Mesenchymal stem cell (in vitro differentiated cells and primary cell): ENCODE data around the gene SLC12A1.

Experiments
- DNase-seq: peaks from one replicate; pipeline ENCODE4 v3.0.0-alpha.2; 2013
- H2AFZ ChIP-seq: one replicate; pipeline ENCODE4 v1.6.1; 2013; ENCODE audit warnings: low read depth, mild to moderate bottlenecking, control low read depth, inconsistent platforms, low read length, moderate library complexity
- H2AK5ac ChIP-seq: 2 replicates; pipeline ENCODE4 v1.6.1; 2013; ENCODE audit warnings: low read length, moderate library complexity, mild to moderate bottlenecking, inconsistent platforms; ENCODE audit not compliant: severe bottlenecking
- H2BK120ac ChIP-seq: one replicate; pipeline ENCODE4 v1.6.1; 2013; ENCODE audit warnings: low read depth, mild to moderate bottlenecking, inconsistent platforms, low read length, moderate library complexity
- H2BK12ac ChIP-seq, 2 experiments: one replicate each; pipeline ENCODE4 v1.6.1; 2013; ENCODE audit warnings: inconsistent platforms in 2 of 2, low read length in 2 of 2, mild to moderate bottlenecking in 2 of 2, moderate library complexity in 2 of 2, control low read depth in 1 of 2
- H2BK15ac ChIP-seq: one replicate; pipeline ENCODE4 v1.6.1; 2013; ENCODE audit warnings: mild to moderate bottlenecking, low read depth, inconsistent platforms; ENCODE audit not compliant: poor library complexity, severe bottlenecking
- H2BK5ac ChIP-seq: 2 replicates; pipeline ENCODE4 v1.6.1; 2013; ENCODE audit warnings: low read depth, mild to moderate bottlenecking, low read length, control low read depth, inconsistent platforms; ENCODE audit not compliant: poor library complexity, severe bottlenecking
- H3K14ac ChIP-seq, 2 experiments: one replicate each; pipeline ENCODE4 v1.6.1; 2013; ENCODE audit warnings: inconsistent platforms in 2 of 2, low read length in 2 of 2, control low read depth in 1 of 2, mild to moderate bottlenecking in 1 of 2, moderate library complexity in 1 of 2
- H3K18ac ChIP-seq, 2 experiments: one replicate each; pipeline ENCODE4 v1.6.1; 2013; ENCODE audit warnings: inconsistent platforms in 2 of 2, low read length in 2 of 2, control low read depth in 1 of 2, low read depth in 1 of 2, mild to moderate bottlenecking in 1 of 2
- H3K23ac ChIP-seq, 2 experiments: one replicate each; pipeline ENCODE4 v1.6.1; 2013; ENCODE audit warnings: inconsistent platforms in 2 of 2, low read length in 2 of 2, mild to moderate bottlenecking in 2 of 2, moderate library complexity in 2 of 2, control low read depth in 1 of 2
- H3K27ac ChIP-seq: 2 replicates; pipeline ENCODE4 v1.5.1; 2013; ENCODE audit warnings: mild to moderate bottlenecking, moderate library complexity, low read length, control low read depth, inconsistent platforms; ENCODE audit not compliant: poor library complexity, severe bottlenecking
- H3K27me3 ChIP-seq, 2 experiments: 2 replicates each; pipeline versions ENCODE4 v1.6.1 to v1.7.0; 2013; ENCODE audit warnings: low read length in 2 of 2, mild to moderate bottlenecking in 2 of 2, moderate library complexity in 2 of 2, control low read depth in 1 of 2, inconsistent platforms in 1 of 2; ENCODE audit not compliant: control insufficient read depth in 1 of 2, insufficient read depth in 1 of 2
- H3K36me3 ChIP-seq, 2 experiments: 2 replicates each; pipeline versions ENCODE4 v1.6.1 to v1.7.0; 2013; ENCODE audit warnings: low read length in 2 of 2, control low read depth in 1 of 2, inconsistent platforms in 1 of 2, low read depth in 1 of 2, mild to moderate bottlenecking in 1 of 2; ENCODE audit not compliant: insufficient read depth in 2 of 2, control insufficient read depth in 1 of 2
- H3K4ac ChIP-seq, 2 experiments: one replicate each; pipeline ENCODE4 v1.6.1; 2013; ENCODE audit warnings: inconsistent platforms in 2 of 2, low read length in 2 of 2, mild to moderate bottlenecking in 2 of 2, moderate library complexity in 2 of 2, control low read depth in 1 of 2, low read depth in 1 of 2
- H3K4me1 ChIP-seq: 2 replicates; pipeline ENCODE4 v1.6.1; 2013; ENCODE audit warnings: low read depth, low read length, control low read depth; ENCODE audit not compliant: control insufficient read depth, insufficient read depth
- H3K4me2 ChIP-seq: 2 replicates; pipeline ENCODE4 v1.6.1; 2013; ENCODE audit warnings: low read length, mild to moderate bottlenecking, inconsistent platforms; ENCODE audit not compliant: poor library complexity, severe bottlenecking
- H3K4me3 ChIP-seq, 2 experiments: 2 replicates each; pipeline versions ENCODE4 v1.5.1 to v1.7.0; 2013; ENCODE audit warnings: low read length in 2 of 2, mild to moderate bottlenecking in 2 of 2, control low read depth in 1 of 2, low read depth in 1 of 2; ENCODE audit not compliant: insufficient read depth in 1 of 2
- H3K79me1 ChIP-seq: replicated peaks from 2 replicates; pipeline ENCODE4 v1.6.1; 2013; ENCODE audit warnings: mild to moderate bottlenecking, control low read depth, low read length, inconsistent platforms; ENCODE audit not compliant: poor library complexity, severe bottlenecking
- H3K9ac ChIP-seq: 2 replicates; pipeline ENCODE4 v1.7.0; 2013; ENCODE audit warnings: mild to moderate bottlenecking, low read length, moderate library complexity
- H3K9me3 ChIP-seq: 2 replicates; pipeline ENCODE4 v1.7.0; 2013; ENCODE audit warnings: mild to moderate bottlenecking, low read length; ENCODE audit not compliant: control insufficient read depth
- H4K8ac ChIP-seq: one replicate; pipeline ENCODE4 v1.6.1; 2013; ENCODE audit warnings: inconsistent platforms, mild to moderate bottlenecking, low read length, moderate library complexity
- H4K91ac ChIP-seq: one replicate; pipeline ENCODE4 v1.6.1; 2013; ENCODE audit warnings: mild to moderate bottlenecking, low read length, inconsistent platforms
- WGBS: methylation state at CpG from one replicate; pipeline ENCODE4 v1.1.7; 2013; ENCODE audit warnings: mixed read lengths; 5-methylcytosine and 5-hydroxymethylcytosine counted together

Gene SLC12A1

GRCh38 chr15:48306639-48307038, 100.5 kb downstream of the SLC12A1 start:
- Histone ChIP-seq H2BK120ac (no peak overlapping the region), H3K36me3 (no peaks in the 10 kb centered on the region), H4K91ac (no peak overlapping the region), H2BK5ac (peak overlapping the region; percentile 86), H4K8ac (no peak overlapping the region), H3K9me3 (no peaks in the 10 kb centered on the region), H3K27me3 (no peaks in the 10 kb centered on the region), H2AK5ac (no peak overlapping the region), H3K4me1 (no peaks in the 10 kb centered on the region), H3K79me1 (no peaks in the 10 kb centered on the region), H2BK12ac (no peak overlapping the region), H3K27ac (no peak overlapping the region), H3K23ac (no peak overlapping the region), H2AFZ (no peak overlapping the region), H3K18ac (no peak overlapping the region), H3K4me2 (no peak overlapping the region), H2BK15ac (no peak overlapping the region), H3K9ac (no peak overlapping the region), H3K14ac (no peak overlapping the region), H3K4ac (no peak overlapping the region), H3K4me3 (no peak overlapping the region)
- WGBS, result 63% methylated on average over 1 of the region's 1 CpG
- no peak for DNase-seq

DNA sequence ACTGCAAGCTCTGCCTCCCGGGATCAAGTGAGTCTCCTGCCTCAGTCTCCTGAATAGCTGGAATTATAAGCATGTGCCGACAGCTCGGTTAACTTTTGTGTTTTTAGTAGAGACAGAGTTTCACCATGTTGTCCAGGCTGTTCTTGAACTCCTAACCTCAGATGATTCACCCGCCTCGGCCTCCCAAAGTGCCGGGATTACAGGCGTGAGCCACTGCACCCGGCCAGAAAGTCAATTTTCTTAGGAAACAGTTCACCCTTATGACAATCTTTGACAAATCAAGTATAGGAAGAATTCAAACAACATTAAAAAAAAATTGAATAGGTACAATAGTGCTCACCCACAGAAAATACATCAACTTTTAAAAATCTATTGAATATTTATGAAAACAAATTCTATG, 101.5 kb downstream of the SLC12A1 start:
- H3K9ac ChIP-seq, result no peak overlapping the region
- no peaks in the 10 kb centered on the region for H3K27me3 ChIP-seq
- no peaks in the 10 kb centered on the region for H3K79me1 ChIP-seq
- no peaks in the 10 kb centered on the region for H3K4me1 ChIP-seq
- no peak overlapping the region for H2BK15ac ChIP-seq
- no peak overlapping the region for H3K4me3 ChIP-seq
- 88% methylated on average over 7 of the region's 8 CpGs for WGBS
- no peak overlapping the region for H4K91ac ChIP-seq
- no peak overlapping the region for H4K8ac ChIP-seq
- H2AFZ ChIP-seq, result no peak overlapping the region
- H2BK5ac ChIP-seq, result peak overlapping the region; percentile 76
- H2BK120ac ChIP-seq, result no peak overlapping the region
- no peaks in the 10 kb centered on the region for H3K9me3 ChIP-seq
- H3K36me3 ChIP-seq, result no peaks in the 10 kb centered on the region
- H3K4ac ChIP-seq, result no peak overlapping the region
- no peak overlapping the region for H3K23ac ChIP-seq
- H3K14ac ChIP-seq, result no peak overlapping the region
- DNase-seq, result no peak
- no peak overlapping the region for H3K4me2 ChIP-seq
- H2BK12ac ChIP-seq, result no peak overlapping the region
- H3K27ac ChIP-seq, result no peak overlapping the region
- no peak overlapping the region for H3K18ac ChIP-seq
- H2AK5ac ChIP-seq, result no peak overlapping the region

DNA sequence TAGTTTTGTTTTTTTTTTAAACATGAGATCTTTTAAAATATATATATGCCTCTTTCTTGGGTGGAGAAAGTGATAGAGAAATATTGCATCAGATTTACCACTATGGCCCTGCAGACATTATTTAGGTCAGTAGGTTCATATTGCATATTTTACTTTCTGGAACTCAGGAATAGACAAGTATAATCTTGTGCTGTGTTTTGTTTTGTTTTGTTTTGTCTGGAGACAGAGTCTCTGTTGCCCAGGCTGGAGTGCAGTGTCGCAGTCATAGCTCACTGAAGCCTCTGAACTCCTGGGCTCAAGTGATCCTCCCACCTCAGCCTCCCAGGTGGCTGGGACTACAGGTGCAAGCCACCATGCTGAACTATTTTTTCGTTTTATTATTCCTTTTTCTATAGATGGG, 103.6 kb downstream of the SLC12A1 start:
- Histone ChIP-seq H3K9ac (no peak overlapping the region), H3K23ac (no peak overlapping the region), H3K9me3 (no peaks in the 10 kb centered on the region), H3K4ac (no peak overlapping the region), H3K4me1 (no peaks in the 10 kb centered on the region), H3K4me2 (no peak overlapping the region), H2BK12ac (no peak overlapping the region), H3K4me3 (no peak overlapping the region), H2BK15ac (no peak overlapping the region), H4K91ac (no peak overlapping the region), H2BK5ac (no peak overlapping the region), H4K8ac (no peak overlapping the region), H3K18ac (no peak overlapping the region), H3K36me3 (no peaks in the 10 kb centered on the region), H3K79me1 (no peaks in the 10 kb centered on the region), H3K14ac (no peak overlapping the region), H3K27me3 (no peaks in the 10 kb centered on the region), H2AFZ (no peak overlapping the region), H2BK120ac (no peak overlapping the region), H3K27ac (no peak overlapping the region), H2AK5ac (no peak overlapping the region)
- 76% methylated on average over 2 of the region's 2 CpGs for WGBS
- no peak for DNase-seq

- Histone ChIP-seq H3K36me3 (no peaks in the 10 kb centered on the region), H3K9ac (no peak overlapping the region), H2BK120ac (no peak overlapping the region), H2BK15ac (no peak overlapping the region), H2BK5ac (no peak overlapping the region), H3K4me3 (no peak overlapping the region), H3K27ac (no peak overlapping the region), H3K18ac (no peak overlapping the region), H3K9me3 (no peaks in the 10 kb centered on the region), H3K4me2 (no peak overlapping the region), H3K4me1 (no peaks in the 10 kb centered on the region), H3K14ac (no peak overlapping the region), H4K91ac (no peak overlapping the region), H3K27me3 (no peaks in the 10 kb centered on the region), H2AFZ (no peak overlapping the region), H2AK5ac (no peak overlapping the region), H3K4ac (no peak overlapping the region), H3K23ac (no peak overlapping the region), H2BK12ac (no peak overlapping the region), H4K8ac (no peak overlapping the region), H3K79me1 (no peaks in the 10 kb centered on the region)
- 86% methylated on average over 2 of the region's 2 CpGs for WGBS
- no peak for DNase-seq
These were observed 107.1 kb downstream of the SLC12A1 start for GRCh38 chr15:48313216-48313615.
